ENCODE data around the gene HOXD8.

- TF ChIP-seq CTCF (IDR thresholded peaks at IDR 0.05) = no peak
- TF ChIP-seq EZH2 (IDR thresholded peaks at IDR 0.05) = peak; percentile 87
- no peak for TF ChIP-seq EZH2phosphoT487 (IDR thresholded peaks at IDR 0.05)
Observed at GRCh38 chr2:176093898-176094249, 35.6 kb upstream of the HOXD8 start.

Measured in neural progenitor cell (in vitro differentiated cells).